H9 (cell line): Measurements from ENCODE around the gene KRT15. TPM values are rescaled to one million over a fixed set of nuclear protein-coding genes. Genes with fewer than 3 reads are reported as not detected.

Experiments
- DNase-seq: peaks from one replicate; pipeline ENCODE4 v3.0.0-alpha.2; 2017
- H2AFZ ChIP-seq: one replicate; pipeline ENCODE4 v1.6.1; 2013; ENCODE audit warnings: mild to moderate bottlenecking, low read length, control low read depth, moderate library complexity
- H2AK5ac ChIP-seq: 2 replicates; pipeline ENCODE4 v1.6.1; 2013; ENCODE audit warnings: low read length, control low read depth, mixed read lengths; ENCODE audit not compliant: insufficient read length
- H2BK120ac ChIP-seq: one replicate; pipeline ENCODE4 v1.6.1; 2013; ENCODE audit warnings: low read depth, mild to moderate bottlenecking, low read length, control low read depth, inconsistent platforms; ENCODE audit not compliant: poor library complexity, severe bottlenecking
- H2BK12ac ChIP-seq: 2 replicates; pipeline ENCODE4 v1.6.1; 2013; ENCODE audit warnings: low read length, control low read depth, mixed read lengths, low read depth; ENCODE audit not compliant: insufficient read length
- H2BK15ac ChIP-seq: 2 replicates; pipeline ENCODE4 v1.6.1; 2013; ENCODE audit warnings: low read depth, low read length, control low read depth
- H2BK20ac ChIP-seq: one replicate; pipeline ENCODE4 v1.6.1; 2013; ENCODE audit warnings: low read depth, mild to moderate bottlenecking, low read length, control low read depth, inconsistent platforms; ENCODE audit not compliant: poor library complexity, severe bottlenecking
- H2BK5ac ChIP-seq: 2 replicates; pipeline ENCODE4 v1.6.1; 2013; ENCODE audit warnings: low read length, control low read depth, mixed read lengths; ENCODE audit not compliant: insufficient read length
- H3K14ac ChIP-seq: 2 replicates; pipeline ENCODE4 v1.6.1; 2013; ENCODE audit warnings: low read length, control low read depth; ENCODE audit not compliant: insufficient read depth
- H3K18ac ChIP-seq: 2 replicates; pipeline ENCODE4 v1.6.1; 2013; ENCODE audit warnings: low read depth, mild to moderate bottlenecking, mixed read lengths, low read length, control low read depth; ENCODE audit not compliant: insufficient read length
- H3K23ac ChIP-seq: 2 replicates; pipeline ENCODE4 v1.6.1; 2013; ENCODE audit warnings: low read length, control low read depth, mixed read lengths, low read depth; ENCODE audit not compliant: insufficient read length
- H3K23me2 ChIP-seq: 2 replicates; pipeline ENCODE4 v1.6.1; 2013; ENCODE audit warnings: low read depth, mild to moderate bottlenecking, mixed read lengths, low read length, control low read depth; ENCODE audit not compliant: insufficient read length, poor library complexity, severe bottlenecking
- H3K27ac ChIP-seq: 2 replicates; pipeline ENCODE4 v1.5.1; 2013; ENCODE audit warnings: low read length, control low read depth, mixed read lengths, low read depth; ENCODE audit not compliant: insufficient read length
- H3K27me3 ChIP-seq: 2 replicates; pipeline ENCODE4 v1.6.1; 2013; ENCODE audit warnings: low read length, control low read depth, inconsistent platforms; ENCODE audit not compliant: insufficient read depth
- H3K4ac ChIP-seq: 2 replicates; pipeline ENCODE4 v1.6.1; 2013; ENCODE audit warnings: low read depth, mild to moderate bottlenecking, control low read depth, inconsistent platforms, low read length, moderate library complexity
- H3K4me1 ChIP-seq: 2 replicates; pipeline ENCODE4 v1.6.1; 2013; ENCODE audit warnings: low read length, control low read depth, inconsistent platforms; ENCODE audit not compliant: insufficient read depth
- H3K4me2 ChIP-seq: 2 replicates; pipeline ENCODE4 v1.6.1; 2013; ENCODE audit warnings: low read length, control low read depth, mixed read lengths; ENCODE audit not compliant: insufficient read length, insufficient read depth
- H3K56ac ChIP-seq: 2 replicates; pipeline ENCODE4 v1.6.1; 2013; ENCODE audit warnings: low read depth, mild to moderate bottlenecking, mixed read lengths, low read length, control low read depth; ENCODE audit not compliant: insufficient read length
- H3K79me1 ChIP-seq: 2 replicates; pipeline ENCODE4 v1.6.1; 2013; ENCODE audit warnings: low read depth, mild to moderate bottlenecking, moderate library complexity, low read length, control low read depth, inconsistent platforms; ENCODE audit not compliant: insufficient read depth, poor library complexity, severe bottlenecking
- H3K79me2 ChIP-seq: 2 replicates; pipeline ENCODE4 v1.6.1; 2013; ENCODE audit warnings: low read length, control low read depth, inconsistent platforms; ENCODE audit not compliant: insufficient read depth
- H3K9ac ChIP-seq: 2 replicates; pipeline ENCODE4 v1.6.1; 2013; ENCODE audit warnings: low read length, control low read depth, mixed read lengths; ENCODE audit not compliant: insufficient read length; ENCODE audit errors: extremely low read depth
- H3K9me3 ChIP-seq: one replicate; pipeline ENCODE4 v1.6.1; 2013; ENCODE audit warnings: low read depth, low read length, inconsistent platforms; ENCODE audit not compliant: control insufficient read depth
- H3T11ph ChIP-seq: one replicate; pipeline ENCODE4 v1.6.1; 2013; ENCODE audit warnings: mild to moderate bottlenecking, low read length, control low read depth, inconsistent platforms
- H4K20me1 ChIP-seq: one replicate; pipeline ENCODE4 v1.6.1; 2013; ENCODE audit not compliant: control insufficient read depth, insufficient read length, insufficient read depth
- H4K5ac ChIP-seq: 2 replicates; pipeline ENCODE4 v1.6.1; 2013; ENCODE audit warnings: low read depth, mild to moderate bottlenecking, mixed read lengths, low read length, control low read depth; ENCODE audit not compliant: insufficient read length
- H4K8ac ChIP-seq: replicated peaks from 2 replicates; pipeline ENCODE4 v1.6.1; 2013; ENCODE audit warnings: low read length, control low read depth, mixed read lengths, low read depth; ENCODE audit not compliant: insufficient read length
- H4K91ac ChIP-seq: 2 replicates; pipeline ENCODE4 v1.6.1; 2013; ENCODE audit warnings: low read depth, mild to moderate bottlenecking, moderate library complexity, mixed read lengths, low read length, control low read depth; ENCODE audit not compliant: insufficient read length
- H3K27ac Mint-ChIP-seq, 3 experiments: 2 replicates in 2 of 3; 3 replicates in 1 of 3; pipeline ENCODE4 v1.8.0; 2020 to 2021; ENCODE audit warnings: mixed read lengths in 3 of 3, mild to moderate bottlenecking in 1 of 3, moderate library complexity in 1 of 3
- H3K27me3 Mint-ChIP-seq: 2 replicates; pipeline ENCODE4 v1.8.0; 2021; ENCODE audit warnings: low read depth, mild to moderate bottlenecking, moderate library complexity, mixed read lengths
- H3K36me3 Mint-ChIP-seq, 3 experiments: 2 replicates in 2 of 3; 3 replicates in 1 of 3; pipeline ENCODE4 v1.8.0; 2020 to 2021; ENCODE audit warnings: low read depth in 3 of 3, mixed read lengths in 3 of 3; ENCODE audit not compliant: insufficient read depth in 1 of 3
- H3K4me1 Mint-ChIP-seq, 2 experiments: 2 replicates each; pipeline ENCODE4 v1.8.0; 2020; ENCODE audit warnings: mixed read lengths in 2 of 2
- H3K4me3 Mint-ChIP-seq, 2 experiments: 2 replicates in 1 of 2; 3 replicates in 1 of 2; pipeline ENCODE4 v1.8.0; 2020 to 2021; ENCODE audit warnings: mild to moderate bottlenecking in 2 of 2, mixed read lengths in 2 of 2, moderate library complexity in 1 of 2
- H3K9me3 Mint-ChIP-seq, 2 experiments: 2 replicates in 1 of 2; 3 replicates in 1 of 2; pipeline ENCODE4 v1.8.0; 2020; ENCODE audit warnings: mild to moderate bottlenecking in 2 of 2, mixed read lengths in 2 of 2, moderate library complexity in 1 of 2
- CTCF ChIP-seq: fragments of 200-600 bp; sonication (generic); conservative IDR thresholded peaks from 3 replicates; pipeline ENCODE4 v1.8.0; 2021; ENCODE audit warnings: antibody characterized with exemption, mild to moderate bottlenecking
- WGBS: extraction: QIAGEN DNeasy Blood & Tissue Kit; methylation state at CpG from one replicate; pipeline ENCODE4 v1.1.7; 2013; ENCODE audit warnings: missing lambda C conversion rate, low lambda C conversion rate, mixed read lengths; ENCODE audit not compliant: insufficient read length; ENCODE audit errors: extremely low coverage; 5-methylcytosine and 5-hydroxymethylcytosine counted together
- total RNA-seq: library from RNA; stranded (reverse); gene quantifications from 2 replicates; pipeline ENCODE4 v1.2.1, GENCODE V29; 2021

The KRT15 gene
- total RNA-seq, 1 experiment from 2014 or later, result 0.87 TPM

GRCh38 chr17:41516147-41516829 lies 2.4 kb downstream of the KRT15 start:
- no CpG with 5 or more reads among the region's 14 CpGs for WGBS

More at GRCh38 chr17:41516147-41516829, 2.4 kb downstream of the KRT15 start:
- H3T11ph ChIP-seq, result no peak overlapping the region
- H3K4me2 ChIP-seq, result no peak overlapping the region
- H3K27ac ChIP-seq, result no peak overlapping the region
- H3K56ac ChIP-seq, result no peak overlapping the region
- H2AFZ ChIP-seq, result no peak overlapping the region
- Mint-ChIP-seq H3K27ac (no peak overlapping the region), H3K36me3 (no peaks in the 10 kb centered on the region), H3K4me1 (peaks cover 20 to 25% of the 10 kb centered on the region in 2 experiments), H3K4me3 (no peak overlapping the region), H3K27me3 (no peaks in the 10 kb centered on the region; the same call in 1 of the 2 replicates), H3K9me3 (no peaks in the 10 kb centered on the region; a peak in 2 of 5 replicates)
- no peaks in the 10 kb centered on the region for H3K9me3 ChIP-seq
- DNase-seq, result no peak
- no peak overlapping the region for H4K91ac ChIP-seq
- H3K27me3 ChIP-seq, result no peaks in the 10 kb centered on the region
- H2BK5ac ChIP-seq, result no peak overlapping the region
- H2AK5ac ChIP-seq, result no peak overlapping the region
- H3K79me1 ChIP-seq, result no peaks in the 10 kb centered on the region
- H3K4me1 ChIP-seq, result no peaks in the 10 kb centered on the region
- H2BK12ac ChIP-seq, result no peak overlapping the region
- TF ChIP-seq CTCF, result no peak
- H3K18ac ChIP-seq, result no peak overlapping the region
- H3K23me2 ChIP-seq, result no peaks in the 10 kb centered on the region
- no peak overlapping the region for H2BK20ac ChIP-seq
- no peak overlapping the region for H3K14ac ChIP-seq
- H3K4ac ChIP-seq, result no peak overlapping the region
- no peak overlapping the region for H3K9ac ChIP-seq
- H3K79me2 ChIP-seq, result no peaks in the 10 kb centered on the region
- H2BK15ac ChIP-seq, result no peak overlapping the region
- no peak overlapping the region for H4K5ac ChIP-seq
- no peaks in the 10 kb centered on the region for H4K20me1 ChIP-seq
- no peak overlapping the region for H4K8ac ChIP-seq
- no peak overlapping the region for H2BK120ac ChIP-seq
- no peak overlapping the region for H3K23ac ChIP-seq
